Activated naive CD4-positive, alpha-beta T cell treated with anti-CD3 and anti-CD28 coated beads, Interleukin-2, amount 50 U/mL, for 72 hours (primary cell): Measurements from ENCODE around the gene PXMP2. TPM values are rescaled to one million over a fixed set of nuclear protein-coding genes. Genes with fewer than 3 reads are reported as not detected.
A peak's percentile ranks its signal among the peaks of the same experiment; 100 is the strongest.
"Not testable (repeated sequence)": the region's sequence is repeated elsewhere in the genome, so short reads cannot be mapped to it uniquely, and the experiment has no call there.

Source experiments
- ATAC-seq, 2 donors: fragments of 150-1000 bp; cut with Tn5 transposase; 2 replicates each; pipeline ENCODE4 v1.10.0; 2021; ENCODE audit warnings: mild to moderate bottlenecking in 2 of 2, moderate library complexity in 2 of 2
- DNase-seq, 2 donors: peaks; one replicate each; pipeline ENCODE4 v3.0.0; 2021 to 2022; ENCODE audit warnings: low spot score in 2 of 2
- H3K27ac Mint-ChIP-seq, 2 donors: one replicate each; pipeline ENCODE4 v1.8.0; 2022; ENCODE audit warnings: mild to moderate bottlenecking in 2 of 2, mixed read lengths in 2 of 2
- H3K36me3 Mint-ChIP-seq, 2 donors: one replicate each; pipeline ENCODE4 v1.8.0; 2022; ENCODE audit warnings: mixed read lengths in 2 of 2
- H3K9me3 Mint-ChIP-seq, 2 donors: one replicate each; pipeline ENCODE4 v1.8.0; 2022; ENCODE audit warnings: mixed read lengths in 2 of 2
- total RNA-seq, 2 donors: library from RNA; stranded (reverse); gene quantifications; one replicate each; pipeline ENCODE4 v1.2.3, GENCODE V29; 2022

The PXMP2 gene
- total RNA-seq, 2 donors from 2014 or later: 4.5 to 11.6 TPM

DNA sequence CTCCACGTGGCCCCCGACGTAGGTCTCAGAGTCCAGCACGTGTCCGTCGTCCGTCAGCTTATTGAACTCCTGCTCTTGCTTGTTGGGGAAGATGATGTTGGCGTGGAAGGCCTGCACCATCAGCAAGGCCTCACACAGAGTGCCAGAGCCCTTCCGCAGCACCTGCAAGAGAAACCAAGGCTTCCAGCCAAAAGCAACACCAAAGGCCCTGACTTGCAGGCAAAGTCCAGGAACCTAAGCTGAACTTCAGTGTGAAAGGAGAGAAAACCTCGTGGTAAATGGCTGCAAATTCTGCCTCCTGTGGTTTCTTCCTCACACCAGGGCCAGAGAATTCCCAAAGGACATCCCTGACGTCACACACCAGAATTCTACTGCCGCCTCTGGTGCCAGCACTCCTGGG, 14.7 kb upstream of the PXMP2 start:
- Mint-ChIP-seq H3K36me3 (peaks cover 22 to 45% of the 10 kb centered on the region in 2 donors), H3K9me3 (no peaks in the 10 kb centered on the region), H3K27ac (no peak overlapping the region)
- ATAC-seq: no peak
- DNase-seq: no peak

DNA sequence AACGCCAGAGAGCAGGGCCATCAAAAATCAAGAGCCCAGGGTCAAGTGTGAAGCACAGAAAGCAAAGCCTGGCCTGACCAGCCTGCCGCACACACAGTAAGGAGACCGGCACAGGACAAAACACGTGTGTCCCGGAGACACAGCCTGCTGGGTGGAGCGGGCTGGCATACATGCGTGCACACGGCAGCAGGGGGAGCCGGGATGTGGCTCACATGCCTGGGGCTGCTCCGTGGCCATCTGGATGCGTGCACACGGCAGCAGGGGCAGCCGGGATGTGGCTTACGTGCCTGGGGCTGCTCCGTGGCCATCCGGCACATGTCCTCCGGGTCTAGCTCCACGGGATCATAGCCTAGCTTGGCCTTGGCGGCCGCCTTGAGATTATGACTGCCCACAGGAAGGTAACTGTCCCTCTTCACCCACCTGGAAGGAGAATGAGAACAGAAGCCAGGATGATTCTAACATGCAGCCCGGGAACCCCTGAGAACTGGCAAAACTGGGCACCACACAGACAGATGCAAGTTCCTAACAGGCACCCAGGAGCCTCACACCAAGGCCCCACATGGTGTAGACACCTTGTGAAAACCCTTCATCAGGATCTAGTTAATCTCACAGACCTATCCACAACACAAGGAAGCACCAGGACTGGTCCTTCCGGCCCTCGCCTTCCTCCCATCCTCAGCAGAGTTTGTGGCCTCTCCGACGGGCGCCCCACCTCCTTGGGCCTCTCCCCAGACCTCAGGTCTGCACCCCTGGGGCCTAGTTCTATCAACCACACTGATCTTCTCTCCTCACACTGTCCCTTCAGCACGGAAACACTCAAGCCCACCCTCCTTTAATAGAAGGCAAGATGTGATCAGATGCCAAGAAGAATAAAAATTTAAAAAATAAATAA, 13.9 kb upstream of the PXMP2 start:
- Mint-ChIP-seq H3K27ac (no peak overlapping the region), H3K9me3 (no peaks in the 10 kb centered on the region), H3K36me3 (peaks cover 21 to 43% of the 10 kb centered on the region in 2 donors)
- ATAC-seq: peak in 1 of 2 donors; percentile 6
- DNase-seq: no peak

GRCh38 chr12:132674561-132674960, 12.8 kb upstream of the PXMP2 start:
- Mint-ChIP-seq H3K36me3 (peaks cover 13 to 44% of the 10 kb centered on the region in 2 donors), H3K27ac (peak overlapping the region in 1 of 2 donors; percentile 92), H3K9me3 (no peaks in the 10 kb centered on the region)
- no peak for DNase-seq
- no peak for ATAC-seq

- H3K9me3 Mint-ChIP-seq: no peaks in the 10 kb centered on the region
- ATAC-seq (no peak), DNase-seq (no peak)
- no peak overlapping the region for H3K27ac Mint-ChIP-seq
- peaks cover 21 to 44% of the 10 kb centered on the region in 2 donors for H3K36me3 Mint-ChIP-seq
Observed at GRCh38 chr12:132675757-132676432, 11.5 kb upstream of the PXMP2 start.

DNA sequence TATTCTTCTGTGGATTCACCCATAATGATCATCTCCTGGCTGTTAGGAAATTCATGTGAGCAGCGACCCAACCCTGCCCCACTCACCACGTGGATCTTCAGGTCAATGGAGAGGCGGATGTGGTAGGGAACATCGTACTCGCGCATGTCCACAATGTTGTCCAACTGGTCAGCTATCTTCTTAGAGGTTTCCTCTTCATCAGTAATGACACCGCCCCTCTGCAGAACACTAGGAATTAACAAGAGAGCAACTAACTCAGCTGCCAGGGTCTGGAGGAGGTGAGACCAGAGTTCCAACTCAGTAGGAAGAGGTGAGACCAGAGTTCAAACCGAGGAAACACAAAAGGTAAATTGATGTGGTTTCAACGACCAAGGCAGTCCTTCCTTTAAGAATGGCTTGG, 9.9 kb upstream of the PXMP2 start:
- DNase-seq: no peak
- Mint-ChIP-seq H3K36me3 (peaks cover 24 to 37% of the 10 kb centered on the region in 2 donors), H3K27ac (peak overlapping the region in 1 of 2 donors; percentile 60), H3K9me3 (no peaks in the 10 kb centered on the region)
- no peak for ATAC-seq

DNA sequence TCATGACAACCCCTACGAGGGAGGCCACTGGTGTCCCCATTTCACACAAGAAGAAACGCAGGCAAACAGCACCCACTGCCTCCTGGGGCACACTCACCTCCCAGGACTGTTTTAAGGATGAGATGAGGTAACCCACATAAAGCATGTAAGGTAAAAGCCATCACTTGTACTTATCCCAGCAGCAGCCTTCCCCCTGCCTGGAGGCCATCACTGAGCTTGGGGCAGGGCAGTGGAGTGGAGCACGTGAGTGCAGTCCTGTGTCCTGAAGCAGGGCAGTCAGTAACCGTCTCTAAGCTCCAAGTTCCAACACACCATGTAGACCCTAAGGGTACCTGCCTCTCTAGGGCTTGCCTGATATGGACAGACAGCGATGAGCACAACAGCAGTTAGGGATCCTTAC, 2.0 kb upstream of the PXMP2 start:
- Mint-ChIP-seq H3K27ac (peak overlapping the region in 1 of 2 donors; percentile 82), H3K9me3 (no peaks in the 10 kb centered on the region), H3K36me3 (peaks cover 11 to 18% of the 10 kb centered on the region in 2 donors)
- ATAC-seq (no peak), DNase-seq (no peak)

DNA sequence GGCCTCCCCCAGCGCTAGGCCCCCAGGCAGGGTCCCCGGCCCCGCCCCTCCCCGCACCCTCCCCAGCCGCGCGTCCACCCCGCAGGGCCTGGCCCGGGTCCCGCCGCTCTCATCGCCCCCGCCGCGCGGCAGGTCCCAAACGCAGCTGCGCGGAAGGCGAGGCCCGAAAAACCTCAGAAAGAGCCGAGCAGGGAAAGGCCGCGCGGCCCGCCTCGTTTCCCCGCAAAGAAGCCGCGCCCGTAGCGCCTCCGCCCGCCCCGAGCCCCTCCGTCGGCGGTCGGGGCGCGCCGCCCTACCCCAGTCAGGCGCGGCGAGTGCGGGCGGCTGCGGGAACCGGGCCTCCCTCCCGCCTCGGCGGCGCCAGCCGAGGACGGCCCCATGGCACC, 569 bp upstream of the PXMP2 start:
- DNase-seq (no peak), ATAC-seq (peak; percentile 21 to 56)
- H3K9me3 Mint-ChIP-seq: no peaks in the 10 kb centered on the region
- peak overlapping the region in 1 of 2 donors; percentile 77 for H3K27ac Mint-ChIP-seq
- peaks cover 10 to 11% of the 10 kb centered on the region in 2 donors for H3K36me3 Mint-ChIP-seq

DNA sequence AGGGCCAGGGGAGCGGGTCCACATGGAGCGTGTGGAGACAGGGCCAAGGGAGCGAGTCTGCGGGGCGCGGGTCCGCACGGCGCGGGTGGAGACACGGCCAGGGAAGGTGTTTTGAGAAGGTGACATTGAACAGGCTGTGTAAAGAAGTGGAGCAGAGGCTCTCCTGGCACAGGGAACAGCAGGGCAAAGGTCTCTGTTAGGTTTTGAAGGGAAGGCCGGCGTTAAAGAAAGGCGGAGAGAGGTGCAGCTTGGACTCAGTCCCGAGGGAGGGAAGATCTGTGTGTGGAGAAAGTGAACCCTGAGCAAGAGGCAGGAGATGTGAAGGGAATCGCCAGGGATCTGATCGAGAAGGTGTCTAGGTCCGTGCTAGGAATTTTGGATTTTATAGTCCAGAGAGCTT, 1.8 kb downstream of the PXMP2 start:
- DNase-seq: no peak
- peaks cover 10 to 11% of the 10 kb centered on the region in 2 donors for H3K36me3 Mint-ChIP-seq
- H3K9me3 Mint-ChIP-seq: no peaks in the 10 kb centered on the region
- ATAC-seq: no peak
- H3K27ac Mint-ChIP-seq: peak overlapping the region in 1 of 2 donors; percentile 22

GRCh38 chr12:132690112-132690511, 2.7 kb downstream of the PXMP2 start:
- H3K9me3 Mint-ChIP-seq: no peaks in the 10 kb centered on the region
- no peak for DNase-seq
- H3K27ac Mint-ChIP-seq: no peak overlapping the region
- peaks cover 11% of the 10 kb centered on the region in 2 donors for H3K36me3 Mint-ChIP-seq
- ATAC-seq: no peak

GRCh38 chr12:132692030-132692429, 4.6 kb downstream of the PXMP2 start:
- not testable (repeated sequence) for H3K36me3 Mint-ChIP-seq, DNase-seq, H3K27ac Mint-ChIP-seq, H3K9me3 Mint-ChIP-seq, ATAC-seq

- H3K36me3 Mint-ChIP-seq: peaks cover 11 to 14% of the 10 kb centered on the region in 2 donors
- H3K27ac Mint-ChIP-seq: not testable (repeated sequence)
Observed at GRCh38 chr12:132694888-132695287, 7.5 kb downstream of the PXMP2 start.

DNA sequence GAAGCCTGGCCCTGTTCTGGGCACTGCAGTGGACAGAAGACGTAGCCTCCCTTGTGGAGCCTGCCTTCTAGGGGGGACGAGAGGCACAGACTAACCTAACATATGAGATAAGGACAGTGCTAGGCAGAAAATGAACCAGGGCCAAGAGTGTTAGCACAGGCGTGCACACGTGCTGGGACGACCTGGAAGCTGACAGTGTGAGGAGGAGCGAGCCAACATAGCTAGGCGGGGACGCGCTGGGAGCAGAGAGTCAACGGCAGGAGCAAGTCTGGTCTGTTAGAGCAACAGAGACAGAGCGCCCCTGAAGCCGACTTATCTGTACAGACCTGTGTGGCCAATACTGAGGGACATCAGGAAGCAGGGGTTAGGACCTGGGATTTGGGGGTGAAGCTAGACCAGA, 8.0 kb downstream of the PXMP2 start:
- ATAC-seq (no peak), DNase-seq (no peak)
- H3K36me3 Mint-ChIP-seq: peaks cover 13 to 14% of the 10 kb centered on the region in 2 donors
- no peak overlapping the region for H3K27ac Mint-ChIP-seq
- H3K9me3 Mint-ChIP-seq: no peaks in the 10 kb centered on the region

More at GRCh38 chr12:132694888-132695287, 7.5 kb downstream of the PXMP2 start:
- not testable (repeated sequence) for H3K9me3 Mint-ChIP-seq, ATAC-seq, DNase-seq

DNA sequence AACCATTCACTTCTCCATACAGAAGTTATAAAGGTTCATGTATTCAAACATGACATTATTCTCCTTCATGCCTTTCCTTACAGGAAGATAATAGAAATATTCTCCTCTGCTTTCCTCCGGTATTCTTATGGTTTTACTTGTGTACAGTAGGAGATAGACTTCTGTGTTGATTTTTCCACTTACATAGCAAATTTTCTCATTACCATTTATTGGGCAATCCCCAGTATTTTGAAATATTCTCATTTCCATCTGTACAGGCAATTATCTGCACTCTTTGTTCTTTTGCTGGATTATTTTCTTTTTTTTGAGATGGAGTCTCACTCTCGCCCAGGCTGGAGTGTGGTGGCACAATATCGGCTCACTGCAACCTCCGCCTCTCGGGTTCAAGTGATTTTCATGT, 11.0 kb downstream of the PXMP2 start:
- no peak overlapping the region for H3K27ac Mint-ChIP-seq
- H3K9me3 Mint-ChIP-seq: no peaks in the 10 kb centered on the region
- peaks cover 18% of the 10 kb centered on the region in 2 donors for H3K36me3 Mint-ChIP-seq
- ATAC-seq (no peak), DNase-seq (no peak)

GRCh38 chr12:132700212-132700822, 12.9 kb downstream of the PXMP2 start:
- peaks cover 24 to 30% of the 10 kb centered on the region in 2 donors for H3K36me3 Mint-ChIP-seq
- no peak for ATAC-seq
- H3K9me3 Mint-ChIP-seq: no peaks in the 10 kb centered on the region

DNA sequence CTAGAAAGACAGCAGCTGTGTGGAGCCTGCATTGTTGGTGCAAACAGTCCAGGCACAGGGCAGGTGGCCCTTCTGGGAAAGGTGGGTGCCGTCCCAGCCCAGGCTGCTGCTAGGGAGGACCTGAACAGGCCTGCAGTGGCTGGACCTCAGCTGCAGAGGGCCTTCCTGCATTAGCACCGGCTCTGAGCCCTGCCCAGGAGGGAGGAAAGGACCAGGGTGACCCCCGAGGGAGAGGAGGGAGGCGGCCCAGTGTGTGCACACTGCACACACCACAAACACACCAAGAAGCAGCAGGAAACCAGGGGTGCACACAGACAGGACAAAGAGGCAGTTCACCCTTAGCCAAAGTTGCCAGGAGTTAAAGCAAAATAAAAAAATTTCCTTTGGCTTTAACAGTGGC, 15.3 kb downstream of the PXMP2 start:
- DNase-seq (no peak), ATAC-seq (no peak)
- H3K36me3 Mint-ChIP-seq: peaks cover 26 to 31% of the 10 kb centered on the region in 2 donors
- peaks cover 5 to 6% of the 10 kb centered on the region in 2 donors for H3K9me3 Mint-ChIP-seq
- peak overlapping the region; percentile 9 to 50 for H3K27ac Mint-ChIP-seq

More at GRCh38 chr12:132700212-132700822, 12.9 kb downstream of the PXMP2 start:
- H3K27ac Mint-ChIP-seq: no peak overlapping the region
- no peak for DNase-seq

- peaks cover 5 to 6% of the 10 kb centered on the region in 2 donors for H3K9me3 Mint-ChIP-seq
- H3K27ac Mint-ChIP-seq: peak overlapping the region; percentile 5 to 58
- no peak for ATAC-seq
- no peak for DNase-seq
- peaks cover 21 to 41% of the 10 kb centered on the region in 2 donors for H3K36me3 Mint-ChIP-seq
Observed at GRCh38 chr12:132703641-132704040, 16.3 kb downstream of the PXMP2 start.

- Mint-ChIP-seq H3K9me3 (peaks cover 5 to 11% of the 10 kb centered on the region in 2 donors), H3K27ac (peak overlapping the region in 1 of 2 donors; percentile 46), H3K36me3 (peaks cover 23 to 42% of the 10 kb centered on the region in 2 donors)
- DNase-seq: no peak
- no peak for ATAC-seq
Observed at GRCh38 chr12:132707241-132707640, 19.9 kb downstream of the PXMP2 start.
